Measurements from ENCODE around the gene LRRC49.
"Not testable (repeated sequence)": the region's sequence is repeated elsewhere in the genome, so short reads cannot be mapped to it uniquely, and the experiment has no call there.

The LRRC49 gene

DNA sequence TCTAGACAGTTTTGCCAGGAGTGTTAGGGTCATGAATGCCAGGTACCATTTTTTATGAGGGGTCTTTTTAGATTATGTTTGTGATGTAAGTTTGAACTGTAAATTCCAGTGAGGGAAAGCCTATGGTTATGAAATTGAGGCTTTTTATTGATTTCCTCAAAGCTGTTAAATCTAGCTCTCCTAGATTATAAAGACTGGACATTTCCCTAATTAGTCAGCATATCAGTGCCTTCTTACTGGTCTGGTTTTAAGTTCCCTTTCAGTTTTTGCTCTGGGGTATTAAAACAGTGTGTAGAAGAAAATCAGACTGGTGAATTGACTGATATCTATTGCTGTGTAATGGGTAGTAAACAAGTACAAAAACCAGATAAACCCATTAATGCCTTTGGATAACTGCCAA, 39.2 kb downstream of the LRRC49 start:
- no peak for DNase-seq

DNA sequence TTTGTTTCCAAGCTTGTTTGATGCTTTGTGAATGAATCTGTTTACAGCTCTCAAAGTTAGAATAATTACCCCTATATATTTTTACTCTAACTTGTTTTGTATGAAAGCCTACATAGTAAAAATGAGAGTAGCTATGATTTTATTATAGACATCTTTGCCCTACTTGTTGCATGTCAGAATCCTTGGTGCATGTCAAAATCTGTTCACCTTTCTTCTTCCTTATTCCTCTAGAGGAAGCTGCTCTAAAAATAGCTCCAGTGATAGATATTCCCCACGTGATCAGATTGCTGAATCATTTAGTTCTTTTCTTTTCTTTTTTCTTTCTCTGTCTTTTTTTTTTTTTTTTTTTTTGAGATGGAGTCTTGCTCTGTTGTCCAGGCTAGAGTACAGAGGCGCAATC, 39.8 kb downstream of the LRRC49 start:
- no peak for DNase-seq

DNA sequence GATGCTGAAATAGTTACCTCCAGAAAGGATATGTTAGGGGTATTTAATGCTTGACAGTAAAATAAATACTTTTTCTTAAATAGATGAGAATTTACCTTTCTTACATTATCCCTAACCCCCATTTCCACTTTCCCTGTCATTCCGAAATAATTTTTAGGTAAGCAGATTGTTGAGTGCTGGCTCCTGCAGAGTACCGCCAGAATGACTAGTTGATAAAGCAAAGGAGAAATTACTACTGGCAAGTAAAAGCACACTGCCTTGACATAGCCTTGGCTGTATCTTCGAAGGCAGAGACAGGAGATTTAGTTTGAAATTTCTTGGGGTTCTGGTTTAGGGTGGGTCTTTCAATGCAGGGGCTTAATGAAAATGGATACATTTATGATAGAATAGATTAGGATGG, 40.8 kb downstream of the LRRC49 start:
- no peak for DNase-seq

DNA sequence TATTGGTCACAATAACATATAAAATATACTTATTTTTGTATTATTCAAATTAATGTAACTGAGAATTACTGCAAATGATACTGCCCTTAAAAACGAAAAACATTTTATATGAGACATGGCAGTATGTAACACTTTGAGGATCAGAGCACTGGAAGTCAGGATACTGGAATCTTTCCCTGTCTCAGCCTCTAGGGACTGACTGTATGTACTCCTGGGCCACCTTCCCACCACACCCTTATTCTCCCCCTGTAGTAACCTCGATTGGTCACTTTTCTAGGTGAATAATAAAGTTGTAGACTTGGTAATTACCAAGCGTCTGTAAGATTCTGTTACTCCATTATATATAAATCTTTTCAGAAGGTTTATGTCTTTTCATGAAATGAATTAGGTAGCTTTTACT, 43.0 kb downstream of the LRRC49 start:
- no peak for DNase-seq

DNA sequence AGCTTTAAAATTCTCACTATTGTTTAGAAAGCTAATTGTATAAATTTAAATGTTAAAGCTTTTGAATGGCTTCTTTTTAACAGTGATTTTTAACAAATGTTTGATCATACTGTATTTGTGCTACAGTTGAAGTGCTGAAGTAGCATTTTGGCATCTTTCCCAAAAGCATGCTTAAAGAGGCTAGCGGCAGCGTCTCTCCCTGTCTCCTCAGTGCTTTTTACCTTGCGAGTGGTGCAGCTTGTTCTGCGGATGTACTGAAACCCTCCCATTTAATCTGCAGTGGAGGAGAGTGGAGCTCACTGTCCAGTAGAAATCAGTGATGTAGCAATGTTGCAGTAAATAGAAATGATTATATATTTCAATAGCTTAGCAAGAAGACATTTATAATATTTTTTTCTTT, 43.7 kb downstream of the LRRC49 start:
- no peak for DNase-seq

DNA sequence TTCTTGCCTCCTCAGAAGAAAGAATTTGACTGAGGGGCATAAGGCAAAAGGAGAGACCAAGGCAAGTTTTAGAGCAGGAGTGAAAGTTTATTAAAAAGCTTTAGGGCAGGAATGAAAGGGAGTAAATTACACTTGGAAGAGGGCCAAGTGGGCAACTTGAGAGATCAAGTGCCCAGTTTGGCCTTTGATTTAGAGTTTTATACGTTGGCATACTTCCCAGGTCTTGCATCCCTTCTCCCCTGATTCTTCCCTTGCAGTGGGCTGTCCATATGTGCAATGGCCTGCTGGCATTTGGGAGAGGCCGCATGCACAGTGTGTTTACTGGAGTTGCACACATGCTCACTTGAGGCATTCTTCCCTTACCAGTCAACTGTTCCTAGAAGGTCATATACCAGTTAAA, 50.7 kb downstream of the LRRC49 start:
- DNase-seq = not testable (repeated sequence)

DNA sequence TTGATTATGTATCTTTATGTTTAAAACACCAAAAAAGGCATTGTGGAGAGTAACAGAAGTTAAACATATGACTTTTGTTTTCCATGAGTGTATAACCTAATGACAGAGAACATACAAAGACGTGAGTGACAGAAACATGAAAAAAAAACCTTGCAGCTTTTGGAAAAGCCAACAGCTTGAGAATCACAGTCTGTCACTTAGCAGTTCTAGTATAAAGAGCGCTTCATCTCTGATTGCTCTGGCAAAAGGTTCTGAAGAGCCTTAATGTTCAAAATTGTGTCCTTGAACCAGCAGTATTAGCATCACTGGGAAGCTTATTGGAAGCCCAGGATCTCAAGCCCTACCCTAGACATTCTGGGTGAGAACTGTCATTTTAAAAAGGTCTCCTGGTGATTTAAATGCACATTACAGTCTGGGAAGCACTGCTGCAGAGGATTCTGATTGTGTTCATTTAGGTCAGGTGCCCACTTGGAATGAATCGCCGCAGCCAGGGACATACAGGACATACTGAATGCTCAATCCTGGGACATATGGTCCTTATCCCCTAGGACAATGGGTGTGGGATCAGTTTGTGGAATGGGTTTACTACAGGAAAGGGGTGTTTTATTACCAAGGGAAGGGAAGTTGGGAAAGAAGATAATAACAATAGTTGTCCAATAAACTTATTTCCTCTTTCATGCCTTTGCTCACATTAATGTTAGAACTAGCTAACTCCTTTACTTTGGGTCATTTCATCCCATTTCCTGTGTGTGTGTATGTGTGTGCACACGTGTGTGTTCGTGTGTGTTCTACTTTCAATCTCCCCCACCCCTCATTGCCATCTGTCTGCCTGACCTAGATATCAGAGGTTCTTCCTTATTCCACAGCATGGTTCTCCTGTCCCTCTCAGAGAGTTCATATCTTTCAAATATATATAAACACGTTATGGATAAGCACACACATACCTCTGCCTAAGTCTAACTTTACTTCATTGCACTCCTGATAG, 55.0 kb downstream of the LRRC49 start:
- DNase-seq = no peak

DNA sequence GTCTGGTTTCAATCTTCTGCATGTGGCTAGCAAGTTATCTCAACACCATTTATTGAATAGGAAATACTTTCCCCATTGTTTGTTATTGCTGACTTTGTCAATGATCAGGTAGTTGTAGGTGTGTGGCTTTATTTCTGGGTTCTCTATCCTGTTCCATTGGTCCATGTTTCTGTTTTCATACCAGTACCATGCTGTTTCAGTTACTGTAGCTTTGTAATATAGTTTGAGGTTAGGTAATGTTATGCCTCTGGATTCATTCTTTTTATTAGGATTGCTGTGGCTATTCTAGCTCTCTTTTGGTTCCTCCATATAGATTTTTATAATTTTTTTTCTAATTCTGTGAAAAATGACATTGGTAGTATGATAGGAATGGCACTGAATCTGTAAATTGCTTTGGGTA, 58.3 kb downstream of the LRRC49 start:
- DNase-seq = no peak

DNA sequence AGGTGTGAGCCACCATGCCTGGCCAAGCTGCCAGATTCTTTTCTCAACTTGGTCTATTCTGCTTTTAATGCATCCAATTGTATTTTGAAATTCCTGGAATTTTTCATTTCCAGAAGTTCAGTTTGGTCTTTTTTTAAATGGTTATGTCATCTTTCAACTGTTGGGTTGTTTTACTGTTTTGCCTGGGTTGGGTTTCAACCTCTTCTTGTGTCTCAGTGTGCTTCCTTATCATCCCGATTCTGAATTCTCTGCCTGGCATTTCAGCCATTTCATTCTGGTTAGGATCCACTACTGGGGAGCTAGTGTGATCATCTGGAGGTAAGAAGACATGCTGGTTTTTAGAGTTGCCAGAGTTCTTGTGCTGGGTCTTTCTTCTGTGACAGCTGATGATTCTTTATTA, 61.5 kb downstream of the LRRC49 start:
- DNase-seq = no peak

DNA sequence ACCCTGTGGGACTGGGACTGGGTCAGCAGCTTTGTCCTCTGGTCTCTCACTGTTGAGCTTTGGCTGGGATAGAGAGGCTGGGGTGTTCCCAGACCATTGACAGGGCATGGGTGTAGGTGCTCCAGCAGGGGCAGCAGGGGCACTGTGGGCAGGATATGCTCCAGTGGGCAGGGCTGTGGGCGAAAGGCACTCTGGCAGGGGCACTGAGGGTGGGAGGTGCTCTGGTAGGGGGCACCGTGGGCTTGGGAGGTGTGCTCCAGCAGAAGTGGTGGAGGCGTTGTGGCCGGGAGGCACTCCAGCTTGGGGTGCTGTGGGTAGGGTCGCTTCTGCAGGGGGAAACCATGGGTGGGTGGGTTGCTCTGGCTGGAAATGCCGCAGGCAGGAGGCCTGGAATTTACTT, 62.1 kb downstream of the LRRC49 start:
- no peak for DNase-seq

DNA sequence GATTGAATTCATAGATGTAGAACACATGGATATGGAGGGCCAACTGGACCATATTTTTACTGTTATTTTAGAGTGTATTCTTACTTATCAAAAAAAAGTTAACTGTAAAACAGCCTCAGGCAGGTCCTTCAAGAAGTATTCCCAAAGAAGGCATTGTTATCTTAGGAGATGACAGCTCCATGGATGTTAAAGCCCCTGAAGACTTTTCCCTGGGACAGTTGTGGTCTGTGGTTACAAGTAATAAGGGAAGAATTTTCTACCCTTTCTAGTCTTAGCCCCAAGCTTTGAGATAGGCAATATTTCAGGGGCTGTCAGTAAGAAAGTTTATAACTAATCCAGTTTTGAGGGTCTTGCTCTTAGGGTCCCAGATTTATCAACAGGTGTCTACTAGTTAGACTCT, 62.5 kb downstream of the LRRC49 start:
- DNase-seq = no peak

DNA sequence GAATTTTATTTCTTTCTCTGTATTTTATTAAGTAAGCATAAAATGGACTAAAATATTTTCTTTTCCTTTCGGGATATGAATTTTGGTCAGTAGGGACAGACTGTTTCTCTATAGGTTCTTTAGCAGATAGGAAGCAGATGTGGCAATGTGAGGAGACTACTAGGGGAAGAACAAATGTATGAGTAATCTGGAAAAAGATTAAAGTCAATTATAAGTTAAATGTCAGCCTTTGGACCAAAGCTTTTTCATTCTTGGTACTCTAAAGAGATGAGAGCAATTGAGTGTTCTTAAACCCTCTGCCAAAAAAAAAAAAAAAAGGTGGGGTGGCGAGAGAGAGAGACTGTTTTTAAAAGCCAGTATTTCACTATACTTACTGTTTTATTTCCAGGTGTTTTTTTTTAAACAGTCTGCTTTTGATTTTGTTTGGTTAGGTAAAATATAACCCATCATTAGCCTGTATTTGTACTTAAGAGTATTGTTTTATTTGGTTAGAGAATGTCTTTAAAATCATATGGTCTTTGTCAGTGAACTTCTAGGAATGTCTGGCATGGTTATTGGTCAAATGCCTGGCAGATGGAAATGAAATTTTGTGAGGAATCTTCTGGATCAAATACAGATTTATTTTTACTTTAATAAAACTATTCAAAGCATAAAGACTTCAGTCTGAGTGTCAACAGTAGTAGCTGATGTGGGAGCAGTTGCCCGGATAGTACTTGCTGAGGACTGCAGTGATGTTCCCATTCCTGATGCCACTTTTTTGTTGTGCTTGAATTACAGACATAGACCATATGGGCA, 63.8 kb downstream of the LRRC49 start:
- no peak for DNase-seq

DNA sequence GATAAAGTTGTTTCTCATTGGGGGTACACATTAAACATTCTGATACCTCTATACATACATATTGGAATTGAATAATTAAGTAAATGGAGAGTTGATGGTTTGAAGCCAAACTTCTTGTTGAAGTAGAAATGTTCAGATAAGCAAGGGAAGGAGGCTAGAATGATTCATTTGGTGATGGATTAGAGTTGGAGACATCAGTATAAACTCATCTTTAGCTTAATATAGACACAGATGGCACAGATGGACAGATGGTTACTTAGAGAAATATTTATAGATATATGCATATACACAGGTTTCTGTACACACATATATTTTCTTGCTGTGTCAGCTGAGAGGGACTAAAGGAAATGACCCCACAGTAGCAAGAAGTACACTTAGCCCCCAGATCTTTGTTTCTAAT, 69.5 kb downstream of the LRRC49 start:
- DNase-seq = no peak

DNA sequence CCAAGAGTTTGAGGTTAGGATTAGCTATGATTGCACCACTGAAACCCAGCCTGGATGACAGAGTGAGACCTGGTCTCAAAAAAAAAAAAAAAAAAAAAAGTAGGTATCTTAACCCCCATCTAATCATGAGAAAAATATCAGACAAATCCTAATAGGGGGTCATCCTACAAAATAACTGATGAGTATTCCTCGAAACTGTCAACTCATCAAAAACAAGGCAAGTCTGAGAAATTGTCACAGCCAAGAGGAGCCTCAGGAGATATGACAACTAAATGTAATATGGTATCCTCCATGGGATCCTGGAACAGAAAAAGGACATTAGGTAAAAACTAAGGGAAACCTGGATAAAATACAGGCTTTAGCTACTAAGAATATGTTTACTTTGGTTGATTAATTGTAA, 70.6 kb downstream of the LRRC49 start:
- no peak for DNase-seq

DNA sequence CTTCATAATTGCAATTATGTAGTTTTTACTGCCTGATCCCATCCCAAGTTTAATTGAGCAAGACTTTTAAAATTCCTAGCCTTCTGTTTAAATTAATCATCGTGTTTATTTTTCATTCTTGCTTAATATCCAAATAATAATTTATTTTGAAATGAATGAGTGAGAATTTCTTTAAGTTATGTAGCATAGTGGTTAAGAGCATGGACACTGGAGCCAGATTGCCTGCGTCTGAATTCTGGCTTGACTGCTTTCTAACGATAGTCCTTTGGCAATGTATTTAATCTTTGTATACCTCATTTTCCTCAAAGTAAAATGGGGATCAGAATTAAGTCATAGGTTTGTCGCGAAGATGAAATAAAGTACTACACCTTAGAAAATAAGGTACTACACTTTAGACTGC, 71.4 kb downstream of the LRRC49 start:
- no peak for DNase-seq

DNA sequence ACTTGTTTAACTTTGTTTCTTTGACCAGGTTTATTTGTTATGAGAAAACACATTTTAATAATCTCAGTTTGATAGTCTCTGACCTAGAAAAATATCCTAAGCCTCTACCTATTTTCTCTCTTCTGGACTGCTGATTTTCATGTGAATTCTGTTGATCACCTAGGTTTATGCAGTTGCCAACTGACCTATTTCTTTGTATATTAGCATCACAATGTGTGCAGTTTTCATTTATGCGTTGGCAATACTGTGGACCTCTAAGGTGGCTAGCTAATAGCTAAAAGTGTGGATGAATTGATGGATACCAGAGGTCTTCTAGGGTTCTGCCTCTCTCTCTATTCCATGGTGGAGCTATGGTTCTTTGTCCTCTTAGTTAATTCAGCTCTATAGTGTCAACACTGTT, 72.1 kb downstream of the LRRC49 start:
- DNase-seq = no peak

DNA sequence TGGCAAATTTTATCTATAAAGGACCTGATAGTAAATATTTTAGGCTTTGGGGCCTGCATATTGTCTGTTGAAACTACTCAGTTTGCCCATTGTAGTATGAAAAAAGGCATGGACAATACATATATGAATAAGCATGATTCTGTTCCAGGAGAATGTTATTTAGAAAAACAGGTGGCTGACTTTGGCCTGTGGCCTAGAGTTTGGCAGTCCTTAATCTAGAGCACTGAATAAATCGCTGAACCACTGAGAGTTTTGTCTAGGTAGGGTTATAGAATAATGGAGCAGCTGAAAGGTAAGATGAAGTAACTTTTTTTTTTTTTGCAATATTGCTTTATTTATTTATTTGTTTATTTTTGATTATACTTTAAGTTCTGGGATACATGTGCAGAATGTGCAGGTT, 75.0 kb downstream of the LRRC49 start:
- DNase-seq = no peak

DNA sequence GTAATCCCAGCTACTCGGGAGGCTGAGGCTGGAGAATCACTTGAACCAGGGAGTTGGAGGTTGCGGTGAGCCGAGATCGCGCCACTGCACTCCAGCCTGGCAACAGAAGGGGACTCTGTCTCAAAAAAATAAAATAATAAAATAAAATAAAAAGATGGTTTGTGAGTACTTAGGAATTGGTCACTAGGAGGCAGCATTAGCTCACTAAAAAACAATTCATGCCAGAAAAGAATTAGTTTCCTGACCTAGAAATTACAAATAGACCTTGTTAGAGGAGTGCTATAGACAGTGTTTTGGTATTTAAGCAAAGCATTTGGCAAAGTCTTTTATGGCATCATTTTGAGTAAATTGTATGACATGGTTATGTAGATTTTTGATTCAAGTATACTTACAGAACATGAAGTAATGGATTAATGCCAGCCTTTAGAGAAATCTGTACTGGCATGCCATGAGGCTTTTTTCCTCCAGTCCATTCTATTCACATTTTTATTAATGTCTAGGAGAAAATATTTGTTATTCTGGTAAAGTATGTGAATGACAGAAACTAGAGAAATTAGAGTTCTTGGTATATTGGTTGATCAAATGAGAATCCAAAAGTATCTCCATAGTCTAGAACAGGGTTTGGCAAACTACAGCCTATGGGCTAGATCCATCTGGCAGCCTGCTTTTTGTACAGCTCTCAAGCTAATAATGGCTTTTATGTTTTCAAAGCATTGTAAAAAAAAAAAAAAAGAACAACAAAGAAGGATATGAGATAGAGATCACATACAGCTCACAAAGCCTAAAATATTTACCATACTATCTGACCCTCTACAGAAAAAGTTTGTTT, 81.6 kb downstream of the LRRC49 start:
- DNase-seq = no peak

DNA sequence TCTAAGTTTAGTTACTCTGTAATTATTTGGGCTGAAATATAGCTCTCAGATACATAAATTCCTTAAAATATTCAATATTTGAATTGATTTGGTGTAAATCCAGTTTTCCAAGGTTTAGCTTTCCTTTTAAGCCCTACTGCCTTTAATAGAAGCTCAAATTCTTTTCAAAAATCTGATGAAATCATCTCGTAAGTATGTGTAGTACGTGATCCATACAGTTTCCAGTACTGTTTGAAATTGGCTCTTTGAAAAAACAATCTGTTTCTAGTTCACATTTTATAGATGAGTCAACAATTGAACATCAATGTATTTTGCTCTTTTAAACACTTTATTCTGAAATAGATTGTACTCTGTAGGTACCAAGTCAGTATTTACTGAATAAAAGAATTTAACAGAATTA, 84.2 kb downstream of the LRRC49 start:
- DNase-seq = no peak

DNA sequence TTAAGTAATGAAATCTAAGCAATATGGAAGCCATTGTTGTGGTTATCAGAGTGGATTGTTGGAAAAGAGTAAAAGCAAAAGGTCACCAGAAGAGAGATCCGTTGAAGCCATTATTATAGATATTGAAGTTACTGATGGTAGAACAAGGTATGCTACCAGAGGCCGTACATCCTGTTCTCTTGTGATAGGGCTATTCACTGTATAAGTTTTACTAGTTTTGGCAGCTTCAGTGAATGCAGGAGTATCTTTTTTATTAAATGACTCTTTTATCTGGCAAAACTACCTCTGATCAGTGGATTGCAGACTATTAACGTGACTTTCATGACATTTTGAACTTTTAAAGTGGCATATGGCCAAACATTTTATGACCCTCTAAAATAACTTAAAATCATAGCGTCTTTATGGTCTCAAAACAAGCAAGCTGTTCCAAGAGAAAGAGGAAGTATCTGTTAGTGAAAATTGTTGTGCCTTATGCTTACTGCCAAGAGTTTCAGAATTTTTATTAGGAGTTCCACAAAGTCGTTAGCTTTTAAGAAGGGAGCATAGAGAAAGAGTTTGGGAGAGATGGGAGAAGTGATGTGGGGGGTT, 102.9 kb downstream of the LRRC49 start:
- no peak for DNase-seq

DNA sequence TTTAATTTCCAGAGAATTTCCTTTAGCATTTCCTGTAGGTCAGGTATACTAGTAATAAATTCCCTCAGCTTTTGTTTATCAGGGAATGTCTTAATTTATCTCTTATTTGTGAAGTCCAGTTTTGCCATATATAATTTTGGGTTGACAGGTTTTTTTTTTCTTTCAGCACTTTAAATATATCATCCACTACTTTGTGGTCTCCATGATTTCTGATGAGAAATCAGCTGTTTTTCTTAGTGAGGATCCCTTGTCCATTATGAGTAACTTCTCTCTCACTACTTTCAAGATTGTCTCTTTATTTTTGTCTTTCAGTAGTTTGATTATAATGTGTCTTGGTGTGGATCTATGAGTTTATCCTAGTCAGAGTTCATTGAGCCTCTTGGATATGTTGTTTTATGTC, 105.7 kb downstream of the LRRC49 start:
- DNase-seq = no peak

DNA sequence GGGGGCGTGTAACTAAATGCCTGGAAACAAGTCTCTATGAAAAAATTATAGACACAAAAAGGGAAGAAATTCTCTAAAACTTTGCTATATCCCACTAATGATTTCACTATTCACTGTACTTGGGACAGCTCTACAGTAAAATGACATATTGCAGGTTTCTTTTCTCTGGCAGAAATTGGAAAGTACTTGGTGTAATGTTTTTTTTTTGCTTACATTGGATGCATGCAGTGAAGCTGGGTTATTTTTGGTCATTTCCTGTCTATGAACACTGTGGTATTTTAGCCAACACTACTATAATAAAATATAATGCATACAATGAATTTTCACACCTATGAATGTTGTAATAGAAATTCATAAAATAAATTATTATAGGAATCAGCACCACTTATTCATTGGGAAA, 109.7 kb downstream of the LRRC49 start:
- DNase-seq = no peak

DNA sequence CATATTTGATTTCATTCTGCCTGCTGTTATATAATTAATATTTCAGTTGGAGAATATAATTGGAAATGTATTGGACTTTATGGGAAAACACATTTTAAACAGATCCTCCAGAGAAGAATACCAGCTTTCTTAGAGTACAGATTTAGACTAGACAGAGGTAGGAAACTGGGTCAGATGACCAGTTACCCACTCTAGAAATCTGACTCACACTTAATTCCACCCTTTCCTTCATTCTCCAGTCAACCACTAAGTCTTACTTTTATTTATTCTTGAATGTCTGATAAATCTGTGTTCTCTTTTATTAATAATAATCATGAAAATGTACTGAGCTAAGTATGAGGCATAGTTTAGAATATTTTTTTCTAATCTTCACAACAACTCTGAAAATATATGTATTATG, 110.7 kb downstream of the LRRC49 start:
- no peak for DNase-seq
